OCI-LY1 (cell line): ENCODE results near the gene FGGY.

Experiments used
- EZH2 ChIP-seq: fragments of 200-600 bp; sonication (generic), shearing (Covaris generic); IDR thresholded peaks from 2 replicates; pipeline ENCODE4 v1.8.0; 2017; ENCODE audit warnings: borderline replicate concordance, mixed run types, mild to moderate bottlenecking, antibody characterized with exemption, low read length, moderate library complexity, mixed read lengths
- TF ChIP-seq, protein P1 (sequence below): fragments of 200-600 bp; sonication (generic), shearing (Covaris generic); IDR thresholded peaks from 2 replicates; pipeline ENCODE4 v1.5.1; 2017; ENCODE audit warnings: mild to moderate bottlenecking, antibody characterized with exemption, low read length, moderate library complexity, mixed read lengths

DNA sequence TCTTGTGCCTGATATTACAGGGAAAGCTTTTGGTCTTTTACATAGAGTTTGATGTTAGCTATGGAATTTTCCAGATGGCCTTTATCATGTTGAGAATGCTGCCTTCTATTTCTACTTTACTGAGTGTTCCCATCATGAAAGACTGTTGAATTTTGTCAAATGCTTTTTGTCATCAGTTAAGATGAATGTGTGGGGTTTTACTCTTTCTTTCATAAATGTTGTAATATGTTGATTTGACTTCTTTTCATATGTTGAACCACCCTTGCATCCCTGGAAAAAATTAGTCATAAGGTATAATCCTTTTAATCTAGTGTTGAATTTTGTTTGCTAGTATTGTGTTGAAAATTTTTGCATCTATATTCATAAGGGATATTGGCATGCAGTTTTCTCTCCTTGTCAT, 501.7 kb downstream of the FGGY start:
- TF ChIP-seq, protein P1, sequence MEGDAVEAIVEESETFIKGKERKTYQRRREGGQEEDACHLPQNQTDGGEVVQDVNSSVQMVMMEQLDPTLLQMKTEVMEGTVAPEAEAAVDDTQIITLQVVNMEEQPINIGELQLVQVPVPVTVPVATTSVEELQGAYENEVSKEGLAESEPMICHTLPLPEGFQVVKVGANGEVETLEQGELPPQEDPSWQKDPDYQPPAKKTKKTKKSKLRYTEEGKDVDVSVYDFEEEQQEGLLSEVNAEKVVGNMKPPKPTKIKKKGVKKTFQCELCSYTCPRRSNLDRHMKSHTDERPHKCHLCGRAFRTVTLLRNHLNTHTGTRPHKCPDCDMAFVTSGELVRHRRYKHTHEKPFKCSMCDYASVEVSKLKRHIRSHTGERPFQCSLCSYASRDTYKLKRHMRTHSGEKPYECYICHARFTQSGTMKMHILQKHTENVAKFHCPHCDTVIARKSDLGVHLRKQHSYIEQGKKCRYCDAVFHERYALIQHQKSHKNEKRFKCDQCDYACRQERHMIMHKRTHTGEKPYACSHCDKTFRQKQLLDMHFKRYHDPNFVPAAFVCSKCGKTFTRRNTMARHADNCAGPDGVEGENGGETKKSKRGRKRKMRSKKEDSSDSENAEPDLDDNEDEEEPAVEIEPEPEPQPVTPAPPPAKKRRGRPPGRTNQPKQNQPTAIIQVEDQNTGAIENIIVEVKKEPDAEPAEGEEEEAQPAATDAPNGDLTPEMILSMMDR, result no peak
- no peak for TF ChIP-seq EZH2
